HEK293 (cell line): ENCODE data around the gene VPS13D.

Experiments
- CTCF ChIA-PET: fragments of 350-600 bp; formaldehyde crosslinking; extraction: SDS; loops from one replicate; lab custom pipeline; 2021; ENCODE audit warnings: antibody characterized with exemption; lab: Yijun Ruan, JAX
- POLR2A ChIA-PET: fragments of 300-600 bp; formaldehyde crosslinking; extraction: SDS; loops from one replicate; lab custom pipeline; 2020; ENCODE audit warnings: antibody characterized with exemption, inconsistent platforms; lab: Yijun Ruan, JAX
- H3K27ac ChIP-seq: fragments of 200-500 bp; sonication (Bioruptor generic); 2 replicates; pipeline ENCODE4 v1.5.1; 2014; ENCODE audit warnings: low read depth, low read length, control low read depth, inconsistent platforms; ENCODE audit errors: extremely low read depth
- H3K36me3 ChIP-seq, 2 experiments: fragments of 200-500 bp in 1 of 2; sonication (Bioruptor generic) in 1 of 2; 1 replicate in 1 of 2; 2 replicates in 1 of 2; pipeline ENCODE4 v1.5.1; 2014 to 2017; ENCODE audit warnings: inconsistent platforms in 2 of 2, low read length in 2 of 2; ENCODE audit not compliant: control insufficient read depth in 2 of 2, insufficient read depth in 1 of 2
- H3K4me1 ChIP-seq: fragments of 200-500 bp; sonication (Bioruptor generic); 2 replicates; pipeline ENCODE4 v1.5.1; 2014; ENCODE audit warnings: mild to moderate bottlenecking, low read length, inconsistent platforms; ENCODE audit not compliant: control insufficient read depth, insufficient read depth
- H3K4me3 ChIP-seq: 2 replicates; pipeline ENCODE4 v1.5.1; 2011; ENCODE audit warnings: low read depth, mild to moderate bottlenecking, control low read depth, low read length, moderate library complexity
- H3K9me3 ChIP-seq: fragments of 200-500 bp; sonication (Bioruptor generic); 2 replicates; pipeline ENCODE4 v1.5.1; 2014; ENCODE audit warnings: low read depth, low read length, inconsistent platforms; ENCODE audit not compliant: control insufficient read depth, insufficient read depth
- TCF7L2 ChIP-seq: IDR thresholded peaks from 2 replicates; pipeline ENCODE4 v1.6.1; 2011; ENCODE audit warnings: low read depth, mild to moderate bottlenecking, inconsistent platforms, low read length, moderate library complexity, borderline replicate concordance
- ZBTB11 ChIP-seq: fragments of 450-650 bp; formaldehyde crosslinking; conservative IDR thresholded peaks from 2 replicates; pipeline ENCODE4 v1.5.1; 2016; ENCODE audit warnings: low read depth, missing biosample characterization, missing genetic modification characterization
- ZNF148 ChIP-seq: fragments of 450-650 bp; formaldehyde crosslinking; IDR thresholded peaks from 2 replicates; pipeline ENCODE4 v1.5.0; 2017; ENCODE audit warnings: missing biosample characterization, missing genetic modification characterization, borderline replicate concordance
- ZNF16 ChIP-seq: fragments of 450-650 bp; formaldehyde crosslinking; IDR thresholded peaks from 2 replicates; pipeline ENCODE4 v1.5.1; 2016; ENCODE audit warnings: low read depth, missing biosample characterization, missing genetic modification characterization
- ZNF239 ChIP-seq: fragments of 450-650 bp; formaldehyde crosslinking; IDR thresholded peaks from 2 replicates; pipeline ENCODE4 v1.5.1; 2016; ENCODE audit warnings: missing biosample characterization, missing genetic modification characterization
- ZNF362 ChIP-seq: fragments of 450-650 bp; formaldehyde crosslinking; IDR thresholded peaks from 2 replicates; pipeline ENCODE4 v1.5.1; 2016; ENCODE audit warnings: missing biosample characterization, missing genetic modification characterization
- ZNF513 ChIP-seq: fragments of 450-650 bp; IDR thresholded peaks from 2 replicates; pipeline ENCODE4 v1.5.1; 2018; ENCODE audit warnings: missing biosample characterization, missing genetic modification characterization
- ZNF791 ChIP-seq: fragments of 450-650 bp; formaldehyde crosslinking; IDR thresholded peaks from 2 replicates; pipeline ENCODE4 v1.5.1; 2016; ENCODE audit warnings: missing biosample characterization, missing genetic modification characterization
- TF ChIP-seq, protein P1 (sequence below): fragments of 450-650 bp; formaldehyde crosslinking; IDR thresholded peaks from 2 replicates; pipeline ENCODE4 v1.5.1; 2016; ENCODE audit warnings: missing biosample characterization, missing genetic modification characterization

The VPS13D gene

GRCh38 chr1:12485231-12486058, 255.6 kb downstream of the VPS13D start:
- POLR2A ChIA-PET = interaction anchor here (1.0 kb wide), 1 partner anchor 133 kb away, joined by 5 read pairs; the partner anchor contains the start of gene DHRS3
- TF ChIP-seq, protein P1, sequence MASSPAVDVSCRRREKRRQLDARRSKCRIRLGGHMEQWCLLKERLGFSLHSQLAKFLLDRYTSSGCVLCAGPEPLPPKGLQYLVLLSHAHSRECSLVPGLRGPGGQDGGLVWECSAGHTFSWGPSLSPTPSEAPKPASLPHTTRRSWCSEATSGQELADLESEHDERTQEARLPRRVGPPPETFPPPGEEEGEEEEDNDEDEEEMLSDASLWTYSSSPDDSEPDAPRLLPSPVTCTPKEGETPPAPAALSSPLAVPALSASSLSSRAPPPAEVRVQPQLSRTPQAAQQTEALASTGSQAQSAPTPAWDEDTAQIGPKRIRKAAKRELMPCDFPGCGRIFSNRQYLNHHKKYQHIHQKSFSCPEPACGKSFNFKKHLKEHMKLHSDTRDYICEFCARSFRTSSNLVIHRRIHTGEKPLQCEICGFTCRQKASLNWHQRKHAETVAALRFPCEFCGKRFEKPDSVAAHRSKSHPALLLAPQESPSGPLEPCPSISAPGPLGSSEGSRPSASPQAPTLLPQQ (tag by site-specific recombination) = peak; percentile 48; the same call in 1 of the 2 replicates
- no peak for TF ChIP-seq ZNF239 (tag by site-specific recombination)
- TF ChIP-seq, all 188 proteins: peak for 1
- CTCF ChIA-PET = interaction anchor here (0.7 kb wide), 1 partner anchor 378 kb away, joined by 3 read pairs; no protein-coding TSS in a partner anchor
- H3K4me3 ChIP-seq = no peak overlapping the region
- H3K27ac ChIP-seq = no peak overlapping the region
- no peaks in the 10 kb centered on the region for H3K9me3 ChIP-seq
- H3K4me1 ChIP-seq = peaks cover 8% of the 10 kb centered on the region
- peaks cover 0 to 11% of the 10 kb centered on the region in 2 experiments; a peak in 1 of 3 replicates for H3K36me3 ChIP-seq

GRCh38 chr1:12486059-12486341, 256.2 kb downstream of the VPS13D start:
- Histone ChIP-seq H3K4me1 (peaks cover 3% of the 10 kb centered on the region; the same call in 1 of the 2 replicates), H3K4me3 (no peak overlapping the region), H3K9me3 (no peaks in the 10 kb centered on the region), H3K36me3 (peaks cover 0 to 16% of the 10 kb centered on the region in 2 experiments; a peak in 1 of 3 replicates), H3K27ac (no peak overlapping the region)
- CTCF ChIA-PET = interaction anchor here (0.7 kb wide), 1 partner anchor 379 kb away, joined by 3 read pairs; no protein-coding TSS in a partner anchor
- no peak for TF ChIP-seq ZBTB11 (tag by site-specific recombination)
- no peak for TF ChIP-seq ZNF362 (tag by site-specific recombination)
- no peak for TF ChIP-seq ZNF16 (tag by site-specific recombination)
- TF ChIP-seq TCF7L2 = no peak
- no peak for TF ChIP-seq ZNF148
- no peak for TF ChIP-seq ZNF791 (tag by site-specific recombination)
- 0 out of 2 replicates have a peak, but pooled peaks have one; percentile 19 for TF ChIP-seq ZNF513 (tag by site-specific recombination)
- POLR2A ChIA-PET = interaction anchor here (1.0 kb wide), 1 partner anchor 132 kb away, joined by 5 read pairs; the partner anchor contains the start of gene DHRS3
